Measurements from ENCODE around the gene L1CAM.
A peak's percentile ranks its signal among the peaks of the same experiment; 100 is the strongest.
"Not testable (repeated sequence)": the region's sequence is repeated elsewhere in the genome, so short reads cannot be mapped to it uniquely, and the experiment has no call there.

The L1CAM gene

DNA sequence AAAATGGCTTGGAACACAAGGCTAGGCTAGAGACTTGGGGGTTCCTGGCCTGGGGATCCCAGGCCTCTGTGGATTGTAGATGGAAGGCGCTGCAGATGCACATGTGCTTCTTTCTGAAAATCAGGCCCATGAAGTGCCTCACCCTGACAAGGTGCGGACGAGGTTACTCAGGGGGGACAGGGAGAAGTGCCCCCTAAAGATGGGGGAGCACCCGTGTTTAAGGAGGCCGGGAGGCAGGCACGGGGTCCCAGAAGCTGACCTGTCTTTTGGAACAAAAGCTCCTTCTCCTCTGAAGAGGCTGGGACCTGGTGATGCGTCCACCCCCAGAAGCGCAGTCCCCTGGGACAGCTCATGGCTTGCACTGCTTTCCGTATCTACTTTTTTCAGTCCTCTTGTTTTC lies 58.1 kb downstream of the L1CAM start:
- DNase-seq = no peak

DNA sequence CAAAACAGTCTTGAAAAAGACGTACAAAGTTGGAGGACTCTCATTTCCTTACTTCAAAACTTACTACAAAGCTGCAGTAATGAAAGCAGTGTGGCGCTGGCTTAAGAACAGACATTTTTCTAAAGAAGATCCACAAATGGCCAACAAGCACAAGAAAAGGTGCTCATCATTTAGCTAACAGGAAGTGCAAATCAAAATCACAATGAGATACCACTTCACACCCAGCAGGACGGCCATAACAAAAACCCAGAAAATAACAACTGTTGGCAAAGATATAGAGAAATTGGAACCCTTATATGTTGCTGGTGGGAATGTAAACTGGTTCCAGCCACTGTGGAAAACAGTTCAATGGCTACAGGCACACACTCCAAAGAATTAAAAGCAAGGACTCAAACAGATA lies 59.0 kb downstream of the L1CAM start:
- DNase-seq = no peak

DNA sequence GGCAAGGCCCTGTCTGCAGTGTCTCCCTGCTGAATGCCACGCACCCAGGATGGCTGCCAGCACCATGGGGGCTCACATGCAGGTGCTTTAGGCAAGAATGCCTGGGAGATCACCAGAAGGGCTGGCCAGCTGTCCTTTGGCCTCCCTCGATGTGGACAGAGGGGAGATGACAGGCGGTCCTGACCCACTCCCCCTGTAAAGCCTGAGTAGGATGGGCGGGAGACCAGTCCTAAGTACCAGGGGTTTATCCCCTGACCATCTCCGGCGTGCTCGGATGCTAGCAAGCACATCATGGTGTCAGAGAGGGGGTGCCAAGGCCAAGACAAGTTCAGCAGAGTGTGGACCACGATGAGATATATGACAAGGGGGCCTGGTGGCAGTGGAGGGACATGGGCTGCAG lies 60.9 kb downstream of the L1CAM start:
- no peak for DNase-seq

DNA sequence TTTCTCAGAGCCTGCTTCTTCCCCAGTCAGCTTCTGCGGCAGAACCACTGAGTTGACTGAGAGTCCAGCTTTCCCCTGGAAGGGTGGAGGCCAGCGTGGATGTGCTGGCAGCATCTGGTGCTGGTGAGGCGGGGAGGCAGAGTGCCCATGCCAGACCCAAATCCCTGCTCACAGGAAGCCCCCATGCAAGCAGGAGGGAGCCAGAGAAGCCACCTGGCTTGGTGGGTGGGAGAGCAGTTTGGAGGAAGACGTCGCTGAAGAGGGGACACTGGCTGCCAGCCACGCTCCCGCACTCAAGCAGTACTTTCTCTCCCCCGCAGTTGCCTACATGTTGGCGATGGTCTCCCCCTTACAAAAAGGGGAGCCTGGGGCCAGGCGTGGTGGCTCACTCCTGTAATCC lies 61.6 kb downstream of the L1CAM start:
- DNase-seq = no peak

DNA sequence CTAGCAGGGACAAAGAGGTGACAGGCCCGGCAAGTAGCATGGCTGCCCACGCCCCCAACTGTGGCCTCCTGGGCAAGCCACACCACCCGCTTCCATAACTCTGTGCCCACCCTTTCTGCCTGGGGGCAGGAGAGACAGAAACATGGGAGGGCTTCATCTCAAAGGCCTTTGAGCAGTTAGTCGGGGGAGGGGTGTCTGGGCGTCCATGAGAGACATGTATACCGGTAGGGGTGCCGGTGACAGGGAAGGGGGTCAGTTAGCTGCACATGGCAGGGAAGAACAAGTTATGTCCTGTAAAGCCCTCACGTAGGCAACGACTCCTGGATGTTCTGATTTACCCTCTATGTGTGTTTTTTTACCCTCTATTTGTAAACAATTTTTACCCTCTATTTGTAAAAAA lies 64.9 kb downstream of the L1CAM start:
- no peak for DNase-seq

DNA sequence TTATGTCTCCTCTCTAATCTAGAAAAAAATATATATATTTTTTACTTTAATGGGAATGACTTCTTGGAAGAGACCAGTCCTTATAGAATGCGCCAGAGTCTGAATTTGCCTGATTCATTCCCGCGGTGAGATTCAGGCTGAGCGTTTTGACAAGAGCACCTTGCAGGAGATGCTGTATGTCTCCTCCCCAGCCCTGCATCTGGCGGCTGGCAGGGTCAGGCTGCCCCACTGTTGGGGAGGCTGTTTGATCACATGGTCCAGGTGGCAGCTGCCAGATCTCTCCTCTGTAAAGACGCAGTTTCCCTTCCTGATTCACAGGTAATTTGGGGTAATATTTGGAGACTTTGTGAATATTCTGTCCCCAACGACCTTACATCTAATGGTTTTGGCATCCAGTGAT lies 65.4 kb downstream of the L1CAM start:
- DNase-seq = no peak

DNA sequence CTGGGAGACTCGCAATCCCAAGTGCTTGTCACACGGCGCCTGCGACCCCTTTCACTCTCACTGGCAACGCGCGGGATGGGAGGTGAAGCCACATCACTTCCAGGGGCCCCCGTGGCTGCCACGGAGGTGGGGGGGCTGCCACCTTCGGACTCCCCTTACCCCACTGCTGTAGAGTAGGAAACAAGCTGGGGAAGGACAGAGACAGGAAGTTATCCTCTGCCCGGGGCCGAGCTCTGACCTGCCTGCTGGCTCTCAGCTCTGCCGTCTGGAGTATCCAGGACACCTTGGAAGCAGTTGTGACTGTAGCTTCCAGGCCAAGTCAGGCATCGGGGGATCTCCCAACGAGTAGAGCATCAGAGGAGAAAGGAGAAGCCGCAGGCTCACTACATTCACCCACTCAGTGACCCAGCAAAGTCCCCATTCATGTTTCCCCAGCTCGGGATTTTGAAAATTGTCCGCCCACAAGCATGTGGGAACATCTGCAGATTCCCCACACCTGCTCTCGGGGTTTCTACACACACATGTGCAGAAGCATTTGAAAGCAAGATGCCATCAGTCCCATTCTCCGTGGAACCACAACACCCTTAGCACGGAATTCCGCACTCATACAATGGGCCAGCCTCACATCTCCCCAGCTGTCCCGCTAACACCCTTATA lies 66.5 kb downstream of the L1CAM start:
- DNase-seq = no peak

DNA sequence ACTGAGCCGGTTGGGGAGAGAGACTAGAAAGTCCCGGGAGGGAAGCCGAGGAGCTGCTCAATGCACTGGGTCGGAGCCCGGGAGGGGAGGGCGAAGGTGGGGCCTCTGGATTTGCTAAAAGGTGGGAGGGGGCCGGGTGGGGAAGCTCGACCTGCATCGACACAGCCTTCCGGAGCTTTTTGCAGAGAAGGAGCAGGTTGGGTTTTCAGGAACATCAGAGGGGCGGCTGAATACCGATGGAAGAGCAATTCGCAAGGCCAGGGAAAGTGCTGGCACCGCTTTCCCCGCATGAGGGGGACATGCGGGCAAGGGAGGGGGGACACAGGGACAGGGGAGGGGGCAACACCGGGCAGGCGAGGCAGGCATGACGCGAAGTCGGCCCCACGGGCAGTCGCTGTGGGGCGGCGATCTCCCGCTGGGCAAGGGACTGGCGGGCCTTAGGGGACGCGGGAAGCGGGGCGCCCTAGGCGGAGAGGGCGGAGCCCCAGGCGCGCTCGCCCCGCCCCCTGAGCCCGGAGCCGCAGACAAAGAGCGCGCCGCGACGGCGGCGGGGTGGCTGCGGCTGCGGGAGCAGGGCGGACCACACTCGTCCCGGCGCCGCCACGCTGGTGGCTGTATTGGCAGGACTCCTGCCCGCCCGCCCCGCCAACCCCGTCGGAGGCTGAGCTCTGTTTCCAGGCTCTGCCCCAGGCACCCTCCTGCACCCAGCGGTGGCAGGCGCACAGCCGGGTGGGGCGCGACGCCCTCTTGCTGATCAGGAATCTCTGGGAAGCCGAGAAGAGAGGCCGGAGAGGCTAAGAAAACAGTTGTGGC lies 67.2 kb downstream of the L1CAM start:
- DNase-seq = peak; percentile 29 to 53

DNA sequence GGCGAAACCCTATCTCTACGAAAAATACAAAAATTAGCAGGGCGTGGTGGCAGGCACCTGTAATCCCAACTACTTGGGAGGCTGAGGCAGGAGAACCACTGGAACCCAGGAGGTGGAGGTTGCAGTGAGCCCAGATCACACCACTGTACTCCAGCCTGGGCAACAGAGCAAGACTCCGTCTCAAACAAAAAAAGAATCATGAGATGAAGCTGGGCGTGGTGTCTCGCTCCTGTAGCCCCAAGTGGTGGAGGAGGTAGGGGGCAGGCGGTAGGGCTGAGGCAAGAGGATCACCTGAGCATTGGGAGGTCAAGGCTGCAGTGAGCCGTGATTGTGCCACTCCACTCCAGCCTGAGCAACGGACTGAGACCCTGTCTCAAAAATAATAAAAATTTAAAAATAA lies 67.9 kb downstream of the L1CAM start:
- not testable (repeated sequence) for DNase-seq

DNA sequence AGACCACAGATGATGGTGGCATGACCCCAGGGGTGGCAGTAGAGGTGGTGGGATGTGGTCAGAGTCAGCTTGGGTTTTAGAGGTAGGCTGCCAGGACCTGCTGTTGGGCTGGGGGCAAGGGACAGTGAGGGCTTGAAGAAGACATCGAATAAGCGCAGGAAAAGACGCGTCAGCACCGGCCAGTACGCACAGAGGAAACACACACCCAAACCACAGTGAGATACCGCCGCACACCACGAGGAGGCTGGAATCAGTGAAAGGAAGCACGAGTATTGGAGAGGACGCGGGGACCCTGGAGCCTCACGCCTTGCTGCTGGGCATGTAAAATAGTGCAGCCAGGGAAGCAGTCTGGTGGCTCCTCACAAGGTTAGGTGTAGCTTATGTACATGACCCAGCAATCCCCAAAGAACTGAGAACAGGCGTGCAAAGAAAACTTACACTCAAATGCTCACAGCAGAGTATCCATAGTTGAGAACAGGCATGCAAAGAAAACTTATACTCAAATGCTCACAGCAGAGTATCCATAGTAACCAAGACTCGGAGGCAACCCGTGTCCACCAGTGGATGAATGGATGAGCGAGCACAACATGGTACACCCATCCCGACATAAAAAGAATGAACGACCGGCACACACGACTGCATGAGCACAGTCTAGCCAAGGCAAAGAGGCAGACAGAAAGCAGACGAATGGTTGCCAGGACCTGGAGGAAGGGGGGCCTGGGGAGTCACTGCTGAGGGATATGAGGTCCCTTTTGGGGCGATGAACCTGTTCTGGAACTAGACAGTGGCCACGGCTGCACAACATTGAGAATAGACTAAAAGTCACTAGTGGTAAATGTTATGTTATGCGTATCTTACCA lies 68.9 kb downstream of the L1CAM start:
- peak in 1 of 2 experiments; percentile 15 for DNase-seq

DNA sequence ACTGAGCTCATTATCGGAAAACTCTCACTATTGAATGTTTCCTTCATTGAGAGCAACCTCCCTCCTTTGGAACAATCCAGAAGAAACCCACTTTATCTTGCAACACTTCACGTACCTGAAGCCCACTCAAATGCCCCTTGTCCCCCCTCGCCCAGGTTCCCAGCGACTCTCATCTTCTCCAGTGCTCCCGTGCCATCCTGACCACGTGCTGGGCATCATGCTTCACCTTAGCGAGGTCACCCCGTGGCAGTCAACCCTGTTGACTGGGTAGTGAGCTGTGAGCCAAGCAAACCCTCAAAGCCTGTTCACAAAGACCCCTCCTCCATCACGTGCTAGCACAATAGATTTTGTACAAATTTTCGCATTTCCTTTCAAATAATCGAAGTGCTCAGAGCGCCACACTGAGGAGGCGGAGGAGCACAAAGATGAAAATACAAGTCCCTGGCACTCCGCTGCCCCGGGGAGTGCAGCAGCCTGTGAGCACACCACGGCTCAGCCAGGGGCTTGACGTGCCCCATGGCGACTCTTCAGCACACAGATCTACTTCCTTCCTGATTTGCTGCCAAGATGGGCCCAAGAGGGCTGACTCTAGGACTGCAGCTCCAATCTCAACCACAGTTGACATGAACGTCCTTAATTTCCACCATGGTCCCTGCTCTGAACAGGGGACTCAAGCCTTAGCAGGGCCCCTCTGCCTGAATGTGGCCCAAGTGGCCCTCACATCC lies 71.2 kb downstream of the L1CAM start:
- DNase-seq = no peak

DNA sequence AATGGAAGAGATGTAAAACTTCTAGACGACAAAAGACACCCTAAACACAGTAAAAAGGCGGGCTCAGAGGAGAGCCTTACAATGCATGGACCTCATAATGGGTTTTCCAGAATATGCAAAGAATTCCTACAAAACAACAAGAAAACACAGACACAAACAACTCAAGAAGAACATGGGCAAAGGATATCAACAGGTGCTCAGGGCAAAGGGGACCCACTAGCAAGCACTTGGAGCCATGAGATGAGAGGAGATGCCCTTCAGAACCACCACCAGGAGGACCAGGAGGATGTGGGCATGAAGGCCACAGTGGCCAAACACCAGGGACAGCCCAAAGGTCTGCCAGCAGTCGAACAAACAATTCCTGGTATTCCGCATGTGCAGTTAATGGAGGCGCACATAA lies 72.8 kb downstream of the L1CAM start:
- DNase-seq = no peak

DNA sequence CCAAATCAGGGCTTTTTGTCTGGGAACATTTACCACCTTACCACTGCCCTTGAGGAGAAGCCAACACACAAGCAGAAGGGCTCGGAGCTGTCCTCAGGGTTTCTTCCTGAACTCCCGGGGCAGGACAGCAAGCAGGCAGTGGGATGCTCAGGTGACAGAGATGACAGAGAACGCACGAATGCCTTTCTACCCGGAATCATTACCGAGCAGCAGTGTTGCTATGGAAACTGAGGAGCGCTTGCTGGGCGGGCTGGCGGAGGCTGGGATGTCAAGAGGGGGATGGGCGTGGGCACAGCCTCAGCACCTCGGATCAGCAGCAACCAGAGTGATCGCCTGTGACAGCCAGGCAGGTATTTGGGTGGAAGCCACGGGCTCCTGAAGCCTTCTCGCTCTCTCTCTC lies 73.8 kb downstream of the L1CAM start:
- no peak for DNase-seq
